SU-DHL-6 (cell line): ENCODE results near the gene MYOZ3.

Source experiments
- CTCF ChIP-seq: fragments of 200-600 bp; sonication (generic); IDR thresholded peaks from one replicate; pipeline ENCODE4 v1.5.1; 2017; ENCODE audit warnings: antibody characterized with exemption, mild to moderate bottlenecking, low read length, moderate library complexity; ENCODE audit not compliant: insufficient read depth, poor library complexity, severe bottlenecking
- EZH2phosphoT487 ChIP-seq: fragments of 200-600 bp; sonication (generic), shearing (Covaris generic); conservative IDR thresholded peaks from 2 replicates; pipeline ENCODE4 v1.6.1; 2018; ENCODE audit warnings: mild to moderate bottlenecking, antibody characterized with exemption, low read length, moderate library complexity, mixed read lengths

DNA sequence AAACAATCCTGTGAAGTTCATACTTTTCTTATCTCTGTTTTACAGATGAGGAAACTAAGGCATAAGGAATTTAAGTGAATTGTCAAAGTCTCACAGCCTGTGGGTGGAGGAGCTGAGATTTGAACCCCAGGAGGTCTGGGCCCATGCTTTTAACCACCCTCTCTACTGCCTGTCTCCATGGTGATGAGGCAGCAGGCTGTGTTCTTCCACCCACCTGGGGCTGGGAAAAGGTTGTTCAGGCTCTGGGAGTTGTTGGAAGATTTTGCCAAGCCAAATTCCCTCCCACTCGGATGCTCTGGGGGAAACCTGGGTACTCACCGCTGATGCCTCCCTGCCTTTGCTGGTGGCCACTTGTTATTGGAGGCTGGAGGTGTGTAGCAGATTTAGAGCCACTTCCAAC is 38.9 kb upstream of the MYOZ3 start:
- TF ChIP-seq CTCF (no peak), EZH2phosphoT487 (no peak)
